HCT116 (cell line): ENCODE data around the gene RAP1B. TPM values are rescaled to one million over a fixed set of nuclear protein-coding genes. Genes with fewer than 3 reads are reported as not detected.

ENCODE experiments used
- ATAC-seq: fragments of 200-7000 bp; cut with Tn5 transposase; 2 replicates; pipeline ENCODE4 v1.9.1; 2020; ENCODE audit warnings: mild to moderate bottlenecking, moderate library complexity
- BruUV-seq: library from RNA; stranded (reverse); fragments of 400-500 nt; replicated peaks from 2 replicates; lab custom pipeline; 2021; lab: Mats Ljungman, UMichigan
- CTCF ChIA-PET: fragments of 300-600 bp; sonication (Branson Sonifier 250); formaldehyde crosslinking; loops from one replicate; lab custom pipeline; 2021; ENCODE audit warnings: antibody characterized with exemption; lab: Charles Lee
- POLR2A ChIA-PET: fragments of 300-600, 350-600 bp; sonication (Branson Sonifier 250); formaldehyde crosslinking; loops from one replicate; lab custom pipeline; 2021; ENCODE audit warnings: antibody characterized with exemption; lab: Charles Lee
- RAD21 ChIA-PET, 2 experiments: fragments of 300-600 bp; sonication (Branson Sonifier 250); formaldehyde crosslinking; loops; one replicate each; lab custom pipeline; 2023; ENCODE audit warnings: low total read pairs in 2 of 2; ENCODE audit not compliant: uncharacterized antibody in 2 of 2, unreplicated experiment in 2 of 2, low non-redundant PET in 1 of 2; lab: Charles Lee
- DNase-seq: peaks from one replicate; pipeline ENCODE4 v3.0.0-alpha.2; 2010; ENCODE audit warnings: low read depth, low spot score
- H2AFZ ChIP-seq: fragments of 200-600 bp; shearing (Covaris generic), sonication (generic); 2 replicates; pipeline ENCODE4 v1.6.1; 2017; ENCODE audit warnings: low read depth, mixed run types, mixed read lengths, antibody characterized with exemption, low read length; ENCODE audit not compliant: poor library complexity, severe bottlenecking
- H3K27ac ChIP-seq: 2 replicates; pipeline ENCODE4 v1.5.1; 2012; ENCODE audit warnings: low read depth, low read length
- H3K27me3 ChIP-seq: fragments of 200-600 bp; sonication (generic); 2 replicates; pipeline ENCODE4 v1.6.1; 2016; ENCODE audit warnings: mixed run types, low read length, mixed read lengths; ENCODE audit not compliant: insufficient read depth
- H3K36me3 ChIP-seq, 2 experiments: fragments of 200-500 bp in 1 of 2; fragments of 200-600 bp in 1 of 2; sonication (Bioruptor generic) in 1 of 2; sonication (generic) in 1 of 2; 2 replicates each; pipeline versions ENCODE4 v1.5.1 to v1.6.1; 2014 to 2016; ENCODE audit warnings: low read length in 2 of 2, inconsistent platforms in 1 of 2, mixed read lengths in 1 of 2, mixed run types in 1 of 2; ENCODE audit not compliant: insufficient read depth in 2 of 2, control insufficient read depth in 1 of 2
- H3K4me1 ChIP-seq, 2 experiments: fragments of 200-600 bp in 1 of 2; sonication (generic) in 1 of 2; 2 replicates each; pipeline versions ENCODE4 v1.5.1 to v1.6.1; 2012 to 2017; ENCODE audit warnings: low read length in 2 of 2, inconsistent platforms in 1 of 2, mild to moderate bottlenecking in 1 of 2, mixed read lengths in 1 of 2, mixed run types in 1 of 2, moderate library complexity in 1 of 2; ENCODE audit not compliant: insufficient read depth in 2 of 2, control insufficient read depth in 1 of 2
- H3K4me2 ChIP-seq: fragments of 200-600 bp; sonication (generic); 2 replicates; pipeline ENCODE4 v1.6.1; 2017; ENCODE audit warnings: mixed run types, low read length, mixed read lengths
- H3K4me3 ChIP-seq, 2 experiments: fragments of 200-600 bp in 1 of 2; sonication (generic) in 1 of 2; replicated peaks in 1 of 2; 2 replicates each; pipeline ENCODE4 v1.5.1; 2011 to 2016; ENCODE audit warnings: low read length in 2 of 2, control low read depth in 1 of 2, low read depth in 1 of 2, mild to moderate bottlenecking in 1 of 2, mixed read lengths in 1 of 2, mixed run types in 1 of 2
- H3K79me2 ChIP-seq: fragments of 200-600 bp; sonication (generic); 2 replicates; pipeline ENCODE4 v1.6.1; 2017; ENCODE audit warnings: mild to moderate bottlenecking, mixed run types, low read length, moderate library complexity, mixed read lengths; ENCODE audit not compliant: insufficient read depth
- H3K9ac ChIP-seq: fragments of 200-600 bp; sonication (generic); 2 replicates; pipeline ENCODE4 v1.6.1; 2016; ENCODE audit warnings: low read length, mixed read lengths
- H3K9me2 ChIP-seq: fragments of 200-600 bp; sonication (generic), shearing (Covaris generic); 2 replicates; pipeline ENCODE4 v1.6.1; 2017; ENCODE audit warnings: mixed run types, mild to moderate bottlenecking, moderate library complexity; ENCODE audit not compliant: insufficient read depth
- H3K9me3 ChIP-seq, 2 experiments: fragments of 200-500 bp in 1 of 2; fragments of 200-600 bp in 1 of 2; sonication (Bioruptor generic) in 1 of 2; sonication (generic) in 1 of 2; 2 replicates each; pipeline ENCODE4 v1.6.1; 2014 to 2017; ENCODE audit warnings: low read length in 2 of 2, mixed read lengths in 2 of 2, inconsistent platforms in 1 of 2, low read depth in 1 of 2, mild to moderate bottlenecking in 1 of 2, mixed run types in 1 of 2, moderate library complexity in 1 of 2; ENCODE audit not compliant: control insufficient read depth in 1 of 2, insufficient read depth in 1 of 2
- H4K20me1 ChIP-seq: fragments of 200-600 bp; sonication (generic), shearing (Covaris generic); 2 replicates; pipeline ENCODE4 v1.6.1; 2017; ENCODE audit warnings: mixed run types, mild to moderate bottlenecking, moderate library complexity; ENCODE audit not compliant: insufficient read depth
- CEBPB ChIP-seq: IDR thresholded peaks from 2 replicates; pipeline ENCODE4 v1.6.1; 2012; ENCODE audit warnings: low read depth
- CTCF ChIP-seq, 3 experiments: fragments of 200-600 bp in 1 of 3; sonication (generic) in 1 of 3; IDR thresholded peaks in 2 of 3; conservative IDR thresholded peaks in 1 of 3; 2 replicates each; pipeline ENCODE4 v1.5.1; 2012 to 2017; ENCODE audit warnings: low read depth in 2 of 3, low read length in 2 of 3, antibody characterized with exemption in 1 of 3, borderline replicate concordance in 1 of 3, control low read depth in 1 of 3, mild to moderate bottlenecking in 1 of 3, mixed read lengths in 1 of 3, mixed run types in 1 of 3, moderate library complexity in 1 of 3; ENCODE audit not compliant: insufficient read depth in 1 of 3
- EGR1 ChIP-seq: IDR thresholded peaks from 2 replicates; pipeline ENCODE4 v1.6.1; 2012; ENCODE audit warnings: low read depth
- JUND ChIP-seq: IDR thresholded peaks from 2 replicates; pipeline ENCODE4 v1.6.1; 2012
- RAD21 ChIP-seq: IDR thresholded peaks from 2 replicates; pipeline ENCODE4 v1.6.1; 2012; ENCODE audit warnings: low read depth, mild to moderate bottlenecking
- SIN3A ChIP-seq: IDR thresholded peaks from 2 replicates; pipeline ENCODE4 v1.6.1; 2012; ENCODE audit warnings: low read depth
- SP1 ChIP-seq: IDR thresholded peaks from 2 replicates; pipeline ENCODE4 v1.6.1; 2012; ENCODE audit warnings: low read depth
- TCF7L2 ChIP-seq: IDR thresholded peaks from 2 replicates; pipeline ENCODE4 v1.7.0; 2011; ENCODE audit warnings: borderline replicate concordance, inconsistent platforms; ENCODE audit not compliant: insufficient read depth, insufficient read length; ENCODE audit errors: extremely low read depth
- YY1 ChIP-seq: IDR thresholded peaks from 2 replicates; pipeline ENCODE4 v1.6.1; 2011; ENCODE audit warnings: low read length, low read depth, moderate library complexity, mild to moderate bottlenecking; ENCODE audit not compliant: insufficient replicate concordance; ENCODE audit errors: extremely low read depth
- ZBTB33 ChIP-seq: IDR thresholded peaks from 2 replicates; pipeline ENCODE4 v1.6.1; 2011; ENCODE audit warnings: mild to moderate bottlenecking, low read length, moderate library complexity; ENCODE audit not compliant: insufficient replicate concordance; ENCODE audit errors: extremely low read depth
- intact Hi-C: fragments of 100-400 bp; cut with micrococcal nuclease; formaldehyde crosslinking; loops from 2 replicates; pipeline ENCODE4 v1.10.0; 2022
- total RNA-seq: library from RNA; stranded (reverse); gene quantifications from one replicate; pipeline ENCODE4 v1.2.1, GENCODE V29; 2021; ENCODE audit not compliant: unreplicated experiment
- TF ChIP-seq, protein P1 (sequence below): IDR thresholded peaks from 2 replicates; pipeline ENCODE4 v1.6.1; 2012; ENCODE audit warnings: low read depth

Gene RAP1B
- total RNA-seq, 1 experiment from 2014 or later, result 79.2 TPM

DNA sequence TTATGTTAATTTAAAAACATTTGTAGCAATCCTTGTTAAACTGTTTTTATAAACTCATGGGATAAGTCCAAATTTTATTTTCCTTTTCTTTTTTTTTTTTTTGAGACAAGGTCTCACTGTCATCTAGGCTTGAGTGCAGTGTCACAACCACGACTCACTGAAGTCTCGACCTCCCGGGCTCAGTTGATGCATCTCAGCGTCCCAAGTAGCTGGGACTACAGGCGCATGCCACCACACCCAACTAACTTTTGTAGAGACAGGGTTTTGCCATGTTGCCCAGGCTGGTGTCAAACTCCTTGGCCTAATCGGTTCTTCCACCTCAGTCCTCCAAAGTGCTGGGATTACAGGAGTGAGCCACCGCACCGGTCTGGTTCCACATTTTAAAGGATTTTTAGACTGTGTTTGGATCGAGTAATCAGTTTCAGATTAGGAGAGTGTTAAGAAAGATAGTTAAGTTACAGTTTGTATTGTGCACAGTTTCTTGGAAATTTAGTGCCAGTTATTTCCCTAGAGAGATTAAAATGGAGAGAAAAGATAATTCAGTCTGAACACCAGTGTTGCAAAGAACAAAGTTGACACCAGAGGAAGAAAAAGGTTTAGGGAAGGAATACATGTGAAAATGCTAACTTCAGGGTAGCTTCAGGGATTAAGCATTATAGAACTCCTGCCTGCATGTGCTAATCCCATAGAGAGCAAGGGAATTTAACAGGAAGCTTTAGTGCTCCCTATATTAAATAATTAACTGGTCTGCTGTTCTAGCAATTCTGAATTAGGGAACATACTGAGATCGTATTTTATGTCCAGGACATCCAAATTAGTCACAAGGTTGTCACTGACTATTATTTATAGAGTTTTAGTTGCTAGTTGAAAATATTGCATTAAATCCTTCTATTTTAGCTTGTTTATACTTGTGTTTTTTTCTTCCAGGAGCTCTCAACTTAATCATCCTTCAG lies 10.1 kb downstream of the RAP1B start:
- ChIA-PET POLR2A (no interaction called here), RAD21 (no interaction called here), CTCF (no interaction called here)
- ATAC-seq (no peak), DNase-seq (no peak)
- TF ChIP-seq JUND (no peak), TCF7L2 (no peak), YY1 (no peak), SIN3A (no peak), ZBTB33 (no peak), SP1 (no peak), CEBPB (no peak), EGR1 (no peak), RAD21 (no peak), CTCF (IDR thresholded peaks at IDR 0.05 in 2 of 3, conservative IDR thresholded peaks at IDR 0.05 in 1 of 3; ENCODE audit: borderline replicate concordance in 1 of 3, insufficient read depth in 1 of 3, low read depth in 2 of 3, low read length in 2 of 3) (no peak)
- TF ChIP-seq, protein P1, sequence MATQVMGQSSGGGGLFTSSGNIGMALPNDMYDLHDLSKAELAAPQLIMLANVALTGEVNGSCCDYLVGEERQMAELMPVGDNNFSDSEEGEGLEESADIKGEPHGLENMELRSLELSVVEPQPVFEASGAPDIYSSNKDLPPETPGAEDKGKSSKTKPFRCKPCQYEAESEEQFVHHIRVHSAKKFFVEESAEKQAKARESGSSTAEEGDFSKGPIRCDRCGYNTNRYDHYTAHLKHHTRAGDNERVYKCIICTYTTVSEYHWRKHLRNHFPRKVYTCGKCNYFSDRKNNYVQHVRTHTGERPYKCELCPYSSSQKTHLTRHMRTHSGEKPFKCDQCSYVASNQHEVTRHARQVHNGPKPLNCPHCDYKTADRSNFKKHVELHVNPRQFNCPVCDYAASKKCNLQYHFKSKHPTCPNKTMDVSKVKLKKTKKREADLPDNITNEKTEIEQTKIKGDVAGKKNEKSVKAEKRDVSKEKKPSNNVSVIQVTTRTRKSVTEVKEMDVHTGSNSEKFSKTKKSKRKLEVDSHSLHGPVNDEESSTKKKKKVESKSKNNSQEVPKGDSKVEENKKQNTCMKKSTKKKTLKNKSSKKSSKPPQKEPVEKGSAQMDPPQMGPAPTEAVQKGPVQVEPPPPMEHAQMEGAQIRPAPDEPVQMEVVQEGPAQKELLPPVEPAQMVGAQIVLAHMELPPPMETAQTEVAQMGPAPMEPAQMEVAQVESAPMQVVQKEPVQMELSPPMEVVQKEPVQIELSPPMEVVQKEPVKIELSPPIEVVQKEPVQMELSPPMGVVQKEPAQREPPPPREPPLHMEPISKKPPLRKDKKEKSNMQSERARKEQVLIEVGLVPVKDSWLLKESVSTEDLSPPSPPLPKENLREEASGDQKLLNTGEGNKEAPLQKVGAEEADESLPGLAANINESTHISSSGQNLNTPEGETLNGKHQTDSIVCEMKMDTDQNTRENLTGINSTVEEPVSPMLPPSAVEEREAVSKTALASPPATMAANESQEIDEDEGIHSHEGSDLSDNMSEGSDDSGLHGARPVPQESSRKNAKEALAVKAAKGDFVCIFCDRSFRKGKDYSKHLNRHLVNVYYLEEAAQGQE, result no peak
- Histone ChIP-seq H4K20me1 (peaks cover 24% of the 10 kb centered on the region; the same call in 1 of the 2 replicates), H3K27ac (no peak overlapping the region), H3K4me1 (peaks cover 0 to 6% of the 10 kb centered on the region in 2 experiments; a peak in 2 of 4 replicates), H3K27me3 (no peaks in the 10 kb centered on the region), H3K9me2 (no peaks in the 10 kb centered on the region), H3K4me2 (no peak overlapping the region), H3K9ac (no peak overlapping the region), H3K79me2 (peaks cover 100% of the 10 kb centered on the region), H3K9me3 (no peaks in the 10 kb centered on the region), H2AFZ (no peak overlapping the region), H3K4me3 (no peak overlapping the region), H3K36me3 (peaks cover 0 to 8% of the 10 kb centered on the region in 2 experiments; a peak in 2 of 4 replicates)
- intact Hi-C loops, result no loop called here
- no TSS peak for BruUV-seq
